GM18520 (cell line): ENCODE data around the gene AIF1L.

Experiments
- ATAC-seq: cut with Tn5 transposase; IDR thresholded peaks from one replicate; pipeline ENCODE4 v1.9.1; 2021; ENCODE audit not compliant: unreplicated experiment

Gene AIF1L

GRCh38 chr9:131096269-131097125, at the start of gene AIF1L:
TSS of gene AIF1L (plus strand) at chr9:131096531. CDS start at chr9:131096630, 99 bp downstream.
- ATAC-seq: no peak

- ATAC-seq: no peak
Measured at GRCh38 chr9:131046581-131047202, 49.6 kb upstream of the AIF1L start.

GRCh38 chr9:131048332-131048731, 48.0 kb upstream of the AIF1L start:
- ATAC-seq: no peak

- no peak for ATAC-seq
Measured at GRCh38 chr9:131048820-131049219, 47.5 kb upstream of the AIF1L start.

GRCh38 chr9:131049829-131050715, 46.3 kb upstream of the AIF1L start:
- no peak for ATAC-seq

GRCh38 chr9:131050831-131051230, 45.5 kb upstream of the AIF1L start:
- no peak for ATAC-seq

GRCh38 chr9:131051592-131052517, 44.5 kb upstream of the AIF1L start:
- no peak for ATAC-seq

- ATAC-seq: no peak
Measured at GRCh38 chr9:131053896-131054295, 42.4 kb upstream of the AIF1L start.

GRCh38 chr9:131056781-131057506, 39.4 kb upstream of the AIF1L start:
- no peak for ATAC-seq

- ATAC-seq: no peak
Measured at GRCh38 chr9:131060900-131061630, 35.3 kb upstream of the AIF1L start.

GRCh38 chr9:131062969-131063368, 33.4 kb upstream of the AIF1L start:
- no peak for ATAC-seq

GRCh38 chr9:131065599-131065998, 30.7 kb upstream of the AIF1L start:
- no peak for ATAC-seq

- ATAC-seq: no peak
Measured at GRCh38 chr9:131067625-131068024, 28.7 kb upstream of the AIF1L start.

GRCh38 chr9:131068076-131068816, 28.1 kb upstream of the AIF1L start:
- no peak for ATAC-seq

- no peak for ATAC-seq
Measured at GRCh38 chr9:131069699-131070098, 26.6 kb upstream of the AIF1L start.

GRCh38 chr9:131072107-131072870, 24.0 kb upstream of the AIF1L start:
- ATAC-seq: no peak

- ATAC-seq: no peak
Measured at GRCh38 chr9:131072871-131073237, 23.5 kb upstream of the AIF1L start.
